Endothelial cell of umbilical vein (primary cell): ENCODE results near the gene GPALPP1. TPM values are rescaled to one million over a fixed set of nuclear protein-coding genes. Genes with fewer than 3 reads are reported as not detected.

Experiments
- BruUV-seq: library from RNA; stranded (reverse); fragments of 400-500 nt; replicated peaks from 2 replicates; lab custom pipeline; 2021; lab: Mats Ljungman, UMichigan
- CTCF ChIA-PET: fragments of 300-600, 350-600 bp; sonication (Branson Sonifier 250); formaldehyde crosslinking; loops from one replicate; lab custom pipeline; 2021; ENCODE audit warnings: antibody characterized with exemption, inconsistent platforms; lab: Charles Lee
- POLR2A ChIA-PET: fragments of 300-600, 350-600 bp; sonication (Branson Sonifier 250); formaldehyde crosslinking; loops from one replicate; lab custom pipeline; 2021; ENCODE audit warnings: antibody characterized with exemption, inconsistent platforms; lab: Charles Lee
- DNase-seq: peaks from one replicate; pipeline ENCODE4 v3.0.0-alpha.2; 2011; ENCODE audit warnings: low read depth, low spot score
- FAIRE-seq: peaks from 2 replicates; lab custom pipeline; 2011; peaks lifted over from hg19 to GRCh38; lab: Jason Lieb, UNC
- H2AFZ ChIP-seq: 2 replicates; pipeline ENCODE4 v1.6.0; 2012; ENCODE audit warnings: low read depth, low read length, control low read depth, inconsistent platforms
- H3K27ac ChIP-seq: 2 replicates; pipeline ENCODE4 v1.5.1; 2011; ENCODE audit warnings: low read depth, mild to moderate bottlenecking, control low read depth, low read length, moderate library complexity; ENCODE audit not compliant: insufficient read depth
- H3K27me3 ChIP-seq, 2 experiments: 2 replicates each; pipeline versions ENCODE4 v1.6.0 to v1.6.1; 2011; ENCODE audit warnings: low read length in 2 of 2, mixed read lengths in 1 of 2; ENCODE audit not compliant: control insufficient read depth in 2 of 2, insufficient read depth in 2 of 2
- H3K36me3 ChIP-seq, 2 experiments: 2 replicates in 1 of 2; 3 replicates in 1 of 2; pipeline ENCODE4 v1.5.1; 2011; ENCODE audit warnings: low read length in 2 of 2, mild to moderate bottlenecking in 1 of 2, moderate library complexity in 1 of 2; ENCODE audit not compliant: control insufficient read depth in 2 of 2, insufficient read depth in 2 of 2; ENCODE audit errors: extremely low read depth in 1 of 2
- H3K4me1 ChIP-seq: 3 replicates; pipeline ENCODE4 v1.5.1; 2011; ENCODE audit warnings: mild to moderate bottlenecking, low read length; ENCODE audit not compliant: control insufficient read depth, insufficient read depth; ENCODE audit errors: extremely low read depth
- H3K4me2 ChIP-seq: 2 replicates; pipeline ENCODE4 v1.6.1; 2011; ENCODE audit warnings: low read length, control low read depth, mixed read lengths; ENCODE audit not compliant: insufficient read depth
- H3K4me3 ChIP-seq, 3 experiments: fragments of 200-600 bp in 1 of 3; sonication (generic), shearing (Covaris generic) in 1 of 3; replicated peaks in 1 of 3; 2 replicates each; pipeline ENCODE4 v1.5.1; 2011 to 2016; ENCODE audit warnings: control low read depth in 3 of 3, low read length in 3 of 3, mild to moderate bottlenecking in 2 of 3, inconsistent platforms in 1 of 3, low read depth in 1 of 3, moderate library complexity in 1 of 3; ENCODE audit not compliant: insufficient read depth in 1 of 3
- H3K79me2 ChIP-seq: 2 replicates; pipeline ENCODE4 v1.6.0; 2012; ENCODE audit warnings: low read length, inconsistent platforms; ENCODE audit not compliant: control insufficient read depth, insufficient read depth
- H3K9ac ChIP-seq: replicated peaks from 2 replicates; pipeline ENCODE3; 2011; ENCODE audit warnings: low read length, control low read depth; ENCODE audit not compliant: insufficient read depth; ENCODE audit errors: extremely low read depth
- H3K9me1 ChIP-seq: replicated peaks from 3 replicates; pipeline ENCODE4 v1.6.0; 2011; ENCODE audit warnings: mild to moderate bottlenecking, low read length; ENCODE audit not compliant: control insufficient read depth, insufficient read depth; ENCODE audit errors: extremely low read depth
- H3K9me3 ChIP-seq: replicated peaks from 2 replicates; pipeline ENCODE4 v1.5.1; 2012; ENCODE audit warnings: low read length, inconsistent platforms; ENCODE audit not compliant: control insufficient read depth, insufficient read depth
- H4K20me1 ChIP-seq: replicated peaks from 2 replicates; pipeline ENCODE3; 2011; ENCODE audit warnings: mild to moderate bottlenecking, low read length; ENCODE audit not compliant: control insufficient read depth, insufficient read depth; ENCODE audit errors: extremely low read depth
- EZH2 ChIP-seq: IDR thresholded peaks from 2 replicates; pipeline ENCODE4 v1.6.1; 2012; ENCODE audit warnings: borderline replicate concordance, low read depth, mild to moderate bottlenecking, moderate library complexity, low read length, inconsistent platforms; ENCODE audit not compliant: severe bottlenecking
- FOS ChIP-seq: IDR thresholded peaks from 2 replicates; pipeline ENCODE4 v1.6.1; 2011; ENCODE audit warnings: mild to moderate bottlenecking, low read length, moderate library complexity, borderline replicate concordance; ENCODE audit not compliant: insufficient read depth
- GATA2 ChIP-seq: IDR thresholded peaks from 2 replicates; pipeline ENCODE4 v1.7.0; 2011; ENCODE audit warnings: low read depth, mild to moderate bottlenecking, moderate library complexity, mixed read lengths, low read length; ENCODE audit not compliant: insufficient read length, insufficient read depth
- JUN ChIP-seq: IDR thresholded peaks from 2 replicates; pipeline ENCODE4 v1.6.1; 2011; ENCODE audit warnings: borderline replicate concordance, low read depth; ENCODE audit not compliant: insufficient read length, insufficient read depth
- MYC ChIP-seq: IDR thresholded peaks from one replicate; pipeline ENCODE4 v1.6.1; 2011; ENCODE audit warnings: mild to moderate bottlenecking, low read depth, low read length
- POLR2A ChIP-seq: IDR thresholded peaks from 2 replicates; pipeline ENCODE4 v1.6.1; 2012; ENCODE audit warnings: low read depth, mild to moderate bottlenecking, control low read depth, low read length
- POLR2AphosphoS5 ChIP-seq: IDR thresholded peaks from 2 replicates; pipeline ENCODE4 v1.6.1; 2012; ENCODE audit warnings: low read depth, mild to moderate bottlenecking, control low read depth, low read length, moderate library complexity; ENCODE audit not compliant: insufficient read depth
- dilution Hi-C: fragments of 300-500 bp; cut with MboI; formaldehyde crosslinking; loops from one replicate; pipeline ENCODE4 v1.15.0; 2019; ENCODE audit warnings: low sequenced_read_pairs; ENCODE audit not compliant: extremely low pct_ligation_motif_present
- intact Hi-C: fragments of 100-400 bp; cut with micrococcal nuclease; formaldehyde crosslinking; loops from one replicate; pipeline ENCODE4 v1.10.0; 2022
- polyA plus RNA-seq, 4 experiments: library from polyadenylated mRNA; depleted of rRNA in 3 of 4; stranded (reverse) in 3 of 4; unstranded in 1 of 4; fragments of >200 nt; gene quantifications; 2 replicates each; pipeline versions ENCODE4 v1.2.1 to v1.2.3, GENCODE V29; 2011 to 2012; ENCODE audit warnings: missing spikeins in 1 of 4
- total RNA-seq: library from RNA; stranded (reverse); gene quantifications from 2 replicates; pipeline ENCODE4 v1.2.3, GENCODE V29; 2021
- TF ChIP-seq, protein P1 (sequence below): IDR thresholded peaks from 2 replicates; pipeline ENCODE4 v1.6.1; 2011; ENCODE audit not compliant: insufficient read depth, insufficient read length
- TF ChIP-seq, protein P2 (sequence below), 2 donors: IDR thresholded peaks; 1 replicate in 1 of 2; 2 replicates in 1 of 2; pipeline ENCODE4 v1.5.1; 2011; ENCODE audit warnings: low read length in 2 of 2, mild to moderate bottlenecking in 2 of 2, moderate library complexity in 2 of 2, control low read depth in 1 of 2, inconsistent platforms in 1 of 2, low read depth in 1 of 2; ENCODE audit not compliant: insufficient read depth in 1 of 2; ENCODE audit errors: extremely low read depth in 1 of 2

Gene GPALPP1
- total and polyA plus RNA-seq, 2 donors (not counting 3 experiments of a cell fraction or from before 2014, with no cell fraction given) = 8.5 to 28.2 TPM

DNA sequence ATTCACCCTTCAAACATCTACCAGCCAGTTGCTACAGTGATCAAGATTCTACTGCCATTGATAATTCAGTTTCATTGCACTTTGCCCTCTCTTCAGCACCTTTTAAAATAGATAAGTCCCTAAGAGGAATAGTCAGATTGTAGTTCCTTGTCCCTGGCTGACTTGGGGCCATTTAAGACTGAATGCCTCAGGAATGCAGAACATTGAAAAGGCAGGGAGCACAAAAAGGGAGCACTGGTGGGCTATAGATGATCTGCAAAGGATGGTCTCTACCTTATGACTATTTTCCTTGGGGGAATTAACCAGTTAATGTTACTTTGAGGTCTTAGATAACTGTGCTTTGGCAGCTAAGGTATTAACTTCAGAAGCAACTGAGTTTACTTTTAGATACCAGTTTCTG lies 46.9 kb downstream of the GPALPP1 start:
- Histone ChIP-seq H3K9me3 (no peaks in the 10 kb centered on the region), H3K9me1 (no peaks in the 10 kb centered on the region), H3K36me3 (no peaks in the 10 kb centered on the region), H3K27ac (no peak overlapping the region), H4K20me1 (no peaks in the 10 kb centered on the region), H3K27me3 (no peaks in the 10 kb centered on the region), H3K9ac (no peak overlapping the region), H3K4me1 (peaks cover 5% of the 10 kb centered on the region), H3K79me2 (no peaks in the 10 kb centered on the region), H3K4me2 (no peak overlapping the region), H3K4me3 (no peak overlapping the region), H2AFZ (no peak overlapping the region)
- ChIA-PET CTCF (interaction anchor here (2.9 kb wide), 1 partner anchor 11 kb away, joined by 17 read pairs; no protein-coding TSS in a partner anchor), POLR2A (no interaction called here)
- TF ChIP-seq POLR2A = no peak
- no peak for TF ChIP-seq GATA2
- TF ChIP-seq FOS = no peak
- TF ChIP-seq, protein P1, sequence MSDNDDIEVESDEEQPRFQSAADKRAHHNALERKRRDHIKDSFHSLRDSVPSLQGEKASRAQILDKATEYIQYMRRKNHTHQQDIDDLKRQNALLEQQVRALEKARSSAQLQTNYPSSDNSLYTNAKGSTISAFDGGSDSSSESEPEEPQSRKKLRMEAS = no peak
- no peak for TF ChIP-seq EZH2
- TF ChIP-seq JUN = no peak
- FAIRE-seq (no peak), DNase-seq (no peak)
- intact Hi-C loops (no loop called here), dilution Hi-C loops (no loop called here)
- BruUV-seq = no TSS peak

DNA sequence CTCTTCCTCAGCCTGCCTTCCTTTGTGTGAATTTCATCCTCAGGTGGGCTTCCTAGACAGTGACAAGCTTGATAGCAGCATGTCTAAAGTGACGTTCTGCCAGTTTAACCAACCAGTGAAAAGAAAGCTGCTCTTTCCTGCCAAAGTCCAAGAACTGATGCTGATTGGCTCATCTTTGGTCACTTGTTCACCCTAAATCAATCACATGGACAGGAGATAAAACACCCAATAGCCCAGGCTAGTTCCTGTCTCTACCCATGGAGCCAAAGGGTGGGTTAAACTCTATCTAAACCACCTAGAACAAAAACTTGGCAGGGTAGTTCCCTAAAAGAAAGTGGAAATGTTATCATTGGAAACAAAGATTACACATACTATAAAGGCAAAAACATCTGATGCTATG lies 50.8 kb downstream of the GPALPP1 start:
- Histone ChIP-seq H3K27me3 (no peaks in the 10 kb centered on the region), H2AFZ (no peak overlapping the region), H3K9ac (no peak overlapping the region), H3K9me1 (no peaks in the 10 kb centered on the region), H4K20me1 (no peaks in the 10 kb centered on the region), H3K9me3 (no peaks in the 10 kb centered on the region), H3K27ac (no peak overlapping the region), H3K4me1 (peaks cover 5% of the 10 kb centered on the region), H3K36me3 (no peaks in the 10 kb centered on the region), H3K4me2 (no peak overlapping the region), H3K4me3 (no peak overlapping the region), H3K79me2 (no peaks in the 10 kb centered on the region)
- POLR2A ChIA-PET = no interaction called here
- dilution Hi-C loops = no loop called here
- DNase-seq (no peak), FAIRE-seq (no peak)
- CTCF ChIA-PET = no interaction called here
- TF ChIP-seq EZH2 = no peak
- TF ChIP-seq, protein P1 = no peak
- TF ChIP-seq GATA2 = no peak
- no peak for TF ChIP-seq JUN
- TF ChIP-seq FOS = no peak
- TF ChIP-seq, protein P2, sequence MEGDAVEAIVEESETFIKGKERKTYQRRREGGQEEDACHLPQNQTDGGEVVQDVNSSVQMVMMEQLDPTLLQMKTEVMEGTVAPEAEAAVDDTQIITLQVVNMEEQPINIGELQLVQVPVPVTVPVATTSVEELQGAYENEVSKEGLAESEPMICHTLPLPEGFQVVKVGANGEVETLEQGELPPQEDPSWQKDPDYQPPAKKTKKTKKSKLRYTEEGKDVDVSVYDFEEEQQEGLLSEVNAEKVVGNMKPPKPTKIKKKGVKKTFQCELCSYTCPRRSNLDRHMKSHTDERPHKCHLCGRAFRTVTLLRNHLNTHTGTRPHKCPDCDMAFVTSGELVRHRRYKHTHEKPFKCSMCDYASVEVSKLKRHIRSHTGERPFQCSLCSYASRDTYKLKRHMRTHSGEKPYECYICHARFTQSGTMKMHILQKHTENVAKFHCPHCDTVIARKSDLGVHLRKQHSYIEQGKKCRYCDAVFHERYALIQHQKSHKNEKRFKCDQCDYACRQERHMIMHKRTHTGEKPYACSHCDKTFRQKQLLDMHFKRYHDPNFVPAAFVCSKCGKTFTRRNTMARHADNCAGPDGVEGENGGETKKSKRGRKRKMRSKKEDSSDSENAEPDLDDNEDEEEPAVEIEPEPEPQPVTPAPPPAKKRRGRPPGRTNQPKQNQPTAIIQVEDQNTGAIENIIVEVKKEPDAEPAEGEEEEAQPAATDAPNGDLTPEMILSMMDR (IDR thresholded peaks at IDR 0.05; ENCODE audit: extremely low read depth in 1 of 2, insufficient read depth in 1 of 2, low read depth in 1 of 2, low read length in 2 of 2) = no peak
- no peak for TF ChIP-seq MYC
- no peak for TF ChIP-seq POLR2A
- no peak for TF ChIP-seq POLR2AphosphoS5
- BruUV-seq = no TSS peak
- intact Hi-C loops = loop anchor here (10.0 kb wide), 1 partner anchor 1135 kb away; no protein-coding TSS in a partner anchor
